GM19397 (cell line): ENCODE data around the gene GGN.
"Not testable (repeated sequence)": the region's sequence is repeated elsewhere in the genome, so short reads cannot be mapped to it uniquely, and the experiment has no call there.

Experiments used
- ATAC-seq: cut with Tn5 transposase; IDR thresholded peaks from one replicate; pipeline ENCODE4 v1.9.1; 2021; ENCODE audit warnings: mild to moderate bottlenecking, moderate library complexity; ENCODE audit not compliant: unreplicated experiment

GGN gene

GRCh38 chr19:38362946-38363688, 24.7 kb downstream of the GGN start:
- not testable (repeated sequence) for ATAC-seq

GRCh38 chr19:38362076-38362945, 25.5 kb downstream of the GGN start:
- ATAC-seq: peak; percentile 25

- peak; percentile 60 for ATAC-seq
Measured at GRCh38 chr19:38361633-38362075, 26.2 kb downstream of the GGN start.

- ATAC-seq: no peak
Measured at GRCh38 chr19:38360839-38361631, 26.8 kb downstream of the GGN start.

GRCh38 chr19:38360351-38360750, 27.5 kb downstream of the GGN start:
- ATAC-seq: no peak

- ATAC-seq: no peak
Measured at GRCh38 chr19:38359242-38360021, 28.4 kb downstream of the GGN start.

GRCh38 chr19:38358071-38358470, 29.8 kb downstream of the GGN start:
- no peak for ATAC-seq

GRCh38 chr19:38355728-38356725, 31.8 kb downstream of the GGN start:
- no peak for ATAC-seq

- no peak for ATAC-seq
Measured at GRCh38 chr19:38352611-38353010, 35.2 kb downstream of the GGN start.

- no peak for ATAC-seq
Measured at GRCh38 chr19:38351865-38352395, 35.9 kb downstream of the GGN start.

- no peak for ATAC-seq
Measured at GRCh38 chr19:38350883-38351282, 37.0 kb downstream of the GGN start.

- no peak for ATAC-seq
Measured at GRCh38 chr19:38346837-38347236, 41.0 kb downstream of the GGN start.

- no peak for ATAC-seq
Measured at GRCh38 chr19:38340927-38341326, 46.9 kb downstream of the GGN start.

GRCh38 chr19:38339011-38339410, 48.8 kb downstream of the GGN start:
- ATAC-seq: not testable (repeated sequence)

- no peak for ATAC-seq
Measured at GRCh38 chr19:38337360-38337653, 50.5 kb downstream of the GGN start.

GRCh38 chr19:38336638-38337359, 51.0 kb downstream of the GGN start:
- peak; percentile 41 for ATAC-seq

GRCh38 chr19:38335949-38336637, 51.7 kb downstream of the GGN start:
- peak; percentile 76 for ATAC-seq
